Activated CD8-positive, alpha-beta memory T cell treated with anti-CD3 and anti-CD28 coated beads, Interleukin-2, amount 50 U/mL, for 24 hours (primary cell): Measurements from ENCODE around the gene CDK5RAP1.

Source experiments
- DNase-seq: peaks from one replicate; pipeline ENCODE4 v3.0.0-alpha.2; 2020; ENCODE audit errors: extremely low read depth

The CDK5RAP1 gene

DNA sequence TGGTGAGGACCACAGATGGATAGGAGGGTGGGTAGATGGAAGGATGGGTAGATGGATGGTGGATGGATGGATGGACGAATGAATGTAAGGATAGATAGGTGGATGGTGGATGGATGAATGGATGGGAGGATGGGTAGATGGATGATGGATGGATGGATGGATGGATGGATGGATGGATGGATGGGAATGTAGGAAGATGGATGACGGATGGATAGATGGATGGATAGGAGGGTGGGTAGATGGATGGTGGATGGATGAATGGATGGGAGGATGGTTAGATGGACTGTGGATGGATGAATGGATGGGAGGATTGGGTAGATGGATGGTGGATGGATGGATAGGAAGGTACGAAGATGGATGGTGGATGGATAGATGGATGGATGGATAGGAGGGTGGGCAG lies 67.2 kb downstream of the CDK5RAP1 start:
- no peak for DNase-seq

DNA sequence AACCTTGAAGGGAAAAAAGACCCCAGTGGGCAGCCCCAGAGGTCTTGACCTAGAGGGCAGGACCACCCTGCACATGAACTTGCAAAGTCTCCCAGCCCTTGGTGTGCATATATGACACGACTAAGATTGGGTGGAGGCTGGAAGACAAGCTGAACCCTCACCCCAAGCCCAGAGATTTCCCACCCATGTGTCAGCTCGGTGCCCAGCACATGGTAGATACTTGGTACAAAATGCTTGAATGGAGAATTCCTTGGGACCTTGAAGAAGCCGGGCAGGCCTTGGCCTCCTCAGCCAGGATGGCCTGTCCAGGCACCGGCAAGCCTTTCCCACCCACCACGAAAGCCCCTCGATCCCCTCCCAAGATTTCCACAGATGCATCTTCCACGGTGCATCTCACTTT lies 67.7 kb downstream of the CDK5RAP1 start:
- DNase-seq: no peak

DNA sequence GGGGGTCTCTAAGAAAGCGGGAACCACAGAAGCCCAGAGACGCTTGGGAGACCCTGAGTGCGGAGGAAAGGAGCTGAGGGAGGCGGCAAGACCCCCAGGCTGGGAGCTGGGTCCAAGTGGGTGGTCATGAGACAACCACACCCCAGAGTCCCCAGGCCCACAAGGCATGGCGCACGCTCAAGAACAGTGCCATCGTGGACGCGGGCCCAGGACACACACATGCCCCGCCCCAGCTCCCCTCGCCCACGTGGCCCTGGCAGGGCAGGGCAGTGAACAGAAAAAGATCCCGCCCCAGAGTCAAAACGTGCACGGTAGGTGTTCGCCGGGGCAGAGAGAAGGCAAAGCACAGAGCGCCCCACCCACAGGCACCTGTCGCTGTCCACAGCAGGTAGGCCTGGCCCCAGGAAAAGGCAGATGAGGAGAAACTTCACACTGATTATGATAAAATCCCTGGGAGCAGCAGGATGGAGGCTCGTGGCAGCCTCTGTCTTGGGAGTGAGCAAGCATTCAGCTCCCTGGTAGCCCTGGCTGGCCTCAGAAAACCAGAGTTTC lies 68.3 kb downstream of the CDK5RAP1 start:
- no peak for DNase-seq

DNA sequence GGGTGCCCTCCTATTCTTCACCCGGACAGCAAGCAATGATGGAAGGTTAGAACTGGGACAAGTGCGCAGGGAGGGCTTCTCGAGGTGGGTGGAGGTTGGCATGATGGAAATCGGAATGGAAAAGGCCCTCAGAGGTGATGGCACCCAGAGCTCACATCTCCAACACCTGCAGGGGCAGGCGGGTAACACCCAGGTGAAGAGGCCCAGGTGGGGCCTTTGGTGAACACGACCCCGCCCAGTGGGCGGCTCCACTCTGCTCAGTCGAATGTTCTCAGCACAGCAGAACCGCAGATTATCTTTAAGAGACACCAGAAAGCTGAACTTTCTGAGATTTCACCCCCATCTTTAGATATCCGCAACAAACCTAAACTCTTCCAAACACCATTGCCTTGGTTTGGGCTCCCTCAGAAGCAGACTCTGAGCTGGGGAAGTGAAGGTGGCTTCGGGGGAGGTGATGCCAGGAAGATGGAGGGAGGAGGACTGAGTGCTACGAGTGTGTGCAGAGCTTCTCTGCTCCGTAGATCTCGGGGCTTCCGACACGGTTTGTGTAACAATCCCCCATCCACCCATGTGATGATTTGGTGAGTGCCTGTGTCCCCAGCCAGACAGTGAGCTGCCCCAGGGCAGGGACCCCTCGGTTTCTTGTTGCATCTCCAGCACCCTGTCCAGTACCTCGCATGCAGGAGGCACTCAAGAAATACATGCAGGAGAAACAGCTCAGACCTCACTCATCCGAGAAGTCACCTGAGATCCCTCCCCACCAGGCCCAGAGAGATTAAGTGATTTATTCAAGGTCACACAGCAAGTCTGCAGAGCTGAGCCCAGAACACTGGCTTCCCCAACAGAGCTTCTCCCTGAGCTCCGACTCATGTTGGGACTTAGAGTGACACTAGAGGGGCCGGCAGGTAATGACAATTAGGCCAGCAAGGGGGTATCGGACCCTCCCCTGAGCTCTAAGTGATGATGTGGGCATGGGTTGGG lies 72.9 kb downstream of the CDK5RAP1 start:
- no peak for DNase-seq

DNA sequence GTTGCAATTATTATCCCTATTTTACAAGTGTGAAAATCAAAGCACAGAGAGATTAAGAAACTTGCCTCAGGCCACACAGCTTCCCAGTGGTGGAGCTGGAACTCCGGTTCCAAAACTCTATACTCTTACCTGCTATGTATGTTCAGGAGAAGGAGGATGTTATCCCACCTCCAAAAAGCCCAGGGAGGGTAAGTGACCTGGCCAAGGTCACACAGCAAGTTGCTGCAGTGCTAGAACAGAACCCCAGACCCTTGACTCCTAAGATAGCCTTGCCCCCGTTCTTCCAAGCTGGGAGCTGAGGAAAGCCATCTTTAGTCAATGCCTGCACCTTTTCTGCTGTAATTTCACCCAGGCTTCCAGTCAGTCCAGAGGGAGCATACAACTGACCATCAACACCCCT lies 76.0 kb downstream of the CDK5RAP1 start:
- DNase-seq: no peak

DNA sequence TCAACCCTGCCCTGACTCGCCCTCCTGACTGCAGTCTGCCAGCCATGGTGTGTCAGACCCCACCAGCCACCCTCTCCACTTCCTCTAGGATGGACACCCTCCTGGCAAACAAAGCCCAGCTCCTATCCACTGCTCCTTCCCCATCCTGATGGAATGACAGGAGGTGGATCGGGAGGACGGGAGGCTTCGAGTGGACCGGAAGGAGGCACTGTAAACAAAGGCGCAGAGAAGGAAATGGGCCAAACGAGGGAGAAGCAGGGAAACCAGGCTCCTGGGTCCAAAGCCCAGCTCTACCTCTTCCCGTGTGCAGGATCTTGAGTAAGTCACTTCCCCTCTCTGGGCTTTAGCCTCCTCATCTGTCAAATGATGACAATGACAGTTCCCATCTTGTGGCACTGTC lies 78.1 kb downstream of the CDK5RAP1 start:
- no peak for DNase-seq

DNA sequence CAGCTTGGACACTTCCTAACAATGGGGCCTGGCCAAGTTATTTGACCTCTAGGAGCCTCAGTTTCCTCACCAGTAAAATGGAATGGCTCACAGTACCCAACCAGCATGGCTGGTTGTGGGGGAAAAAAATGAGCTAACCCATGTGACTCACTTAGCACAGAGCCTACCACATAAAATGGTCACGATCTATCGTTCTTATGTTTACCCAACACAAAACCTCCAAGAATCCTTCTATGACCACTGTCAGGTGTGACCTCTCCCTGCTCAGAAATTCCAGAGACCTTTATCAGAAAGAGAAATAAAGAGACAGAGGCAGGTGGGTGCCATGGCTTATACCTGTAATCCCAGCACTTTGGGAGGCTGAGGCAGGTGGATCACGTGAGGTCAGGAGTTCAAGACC lies 78.9 kb downstream of the CDK5RAP1 start:
- DNase-seq: no peak

DNA sequence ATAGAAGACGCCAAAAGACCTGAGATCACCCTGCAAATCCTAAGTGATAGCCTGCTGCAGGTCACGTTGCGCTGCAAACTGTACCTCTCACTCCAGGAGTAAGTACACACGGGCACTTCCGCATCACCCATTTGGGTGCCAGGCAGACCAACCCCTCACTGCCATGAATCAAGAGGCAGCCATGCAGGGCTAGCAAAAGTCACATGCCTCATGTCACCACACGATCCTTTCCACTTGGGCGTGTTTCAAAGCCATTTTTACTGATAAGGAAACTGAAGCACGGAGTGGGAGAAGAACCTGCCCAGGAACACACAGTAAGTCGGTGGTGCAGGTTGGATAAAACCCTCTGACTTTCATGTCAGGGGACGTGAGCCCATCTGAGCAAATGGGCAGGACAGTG lies 81.3 kb downstream of the CDK5RAP1 start:
- DNase-seq: no peak

DNA sequence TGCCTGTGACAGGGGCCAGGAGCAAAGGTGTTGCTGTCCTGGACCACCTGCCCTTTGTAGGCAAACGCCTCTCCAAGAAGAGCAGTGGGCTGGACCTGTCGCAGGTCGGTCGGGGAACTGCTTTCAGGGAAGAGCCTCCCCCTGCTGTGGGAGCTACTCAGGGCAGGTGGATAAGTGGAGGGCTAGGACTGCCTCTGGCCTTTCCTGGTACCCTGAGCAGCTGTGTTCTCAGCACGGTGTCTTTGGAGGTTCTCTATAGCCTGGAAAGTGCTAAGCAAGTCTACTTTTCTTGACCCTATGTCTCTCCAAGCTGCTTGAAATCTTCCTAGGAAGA lies 83.3 kb downstream of the CDK5RAP1 start:
- DNase-seq: no peak

DNA sequence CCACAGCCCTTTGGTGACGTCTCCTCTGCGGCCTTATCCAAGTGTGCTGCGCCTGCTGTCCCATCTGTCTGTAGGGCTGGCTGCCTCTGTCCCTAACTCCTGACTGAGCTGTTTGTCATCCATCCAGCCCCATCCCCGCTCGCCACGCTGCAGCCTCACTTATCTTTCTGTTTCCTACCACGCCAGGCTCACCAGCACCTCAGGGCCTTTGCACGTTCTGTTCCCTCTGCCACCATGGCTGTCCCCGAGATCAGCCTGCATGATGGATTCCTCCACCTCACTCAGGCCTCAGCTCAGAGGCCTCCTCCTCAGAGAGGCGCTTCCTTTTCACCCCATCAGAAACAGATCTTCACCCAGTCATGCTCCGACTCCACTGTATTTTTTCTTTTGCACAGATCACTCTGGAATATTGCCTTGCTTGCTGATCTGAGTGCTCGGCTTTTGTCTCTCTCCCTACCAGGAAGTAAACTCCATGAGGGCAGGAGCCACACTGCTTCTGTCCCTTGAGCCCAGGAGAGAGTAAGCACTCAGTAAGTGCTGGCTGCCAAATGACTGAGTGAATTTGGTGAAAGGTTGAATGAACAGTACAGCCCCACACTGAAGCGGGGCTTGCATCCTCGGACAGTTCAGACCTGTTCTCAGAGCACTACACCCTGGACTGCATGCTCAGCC lies 83.8 kb downstream of the CDK5RAP1 start:
- DNase-seq: no peak

DNA sequence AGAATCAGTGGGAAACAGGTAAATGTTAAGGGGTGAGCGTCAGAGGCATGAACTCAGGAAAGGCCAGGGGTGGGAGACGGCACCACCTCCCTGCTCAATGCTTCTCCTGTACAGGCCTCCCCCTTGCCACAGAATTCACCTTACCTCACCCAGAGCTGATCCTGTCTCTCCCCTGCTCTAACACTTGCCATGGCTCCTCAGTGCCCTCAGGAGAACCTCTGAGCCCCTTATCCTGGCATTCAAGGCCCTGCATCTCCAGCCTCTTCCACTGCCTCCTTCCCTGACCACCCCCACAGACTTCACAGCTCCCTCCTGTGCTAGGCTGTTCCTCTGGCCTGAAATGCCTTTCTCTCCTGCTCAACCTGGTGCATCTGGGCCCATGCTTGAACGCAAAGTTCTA lies 84.4 kb downstream of the CDK5RAP1 start:
- DNase-seq: no peak

DNA sequence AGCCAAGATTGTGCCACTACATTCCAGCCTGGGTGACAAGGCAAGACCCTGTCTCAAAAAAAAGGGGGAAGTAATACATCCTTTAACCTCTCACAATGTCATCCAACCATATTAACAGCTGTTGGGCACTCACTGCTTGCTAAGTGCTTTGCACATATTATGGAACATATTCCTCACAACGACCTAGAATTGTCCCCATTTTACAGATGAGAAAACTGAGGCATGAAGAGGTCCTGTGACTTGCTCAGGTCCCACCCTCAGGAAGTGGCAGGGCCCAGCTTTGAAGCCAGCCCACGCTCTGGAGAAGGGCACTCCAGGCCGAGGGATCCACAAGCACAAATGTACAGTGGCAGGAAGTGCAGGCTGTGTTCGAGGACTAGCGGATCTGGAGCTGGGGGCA lies 85.0 kb downstream of the CDK5RAP1 start:
- DNase-seq: no peak

DNA sequence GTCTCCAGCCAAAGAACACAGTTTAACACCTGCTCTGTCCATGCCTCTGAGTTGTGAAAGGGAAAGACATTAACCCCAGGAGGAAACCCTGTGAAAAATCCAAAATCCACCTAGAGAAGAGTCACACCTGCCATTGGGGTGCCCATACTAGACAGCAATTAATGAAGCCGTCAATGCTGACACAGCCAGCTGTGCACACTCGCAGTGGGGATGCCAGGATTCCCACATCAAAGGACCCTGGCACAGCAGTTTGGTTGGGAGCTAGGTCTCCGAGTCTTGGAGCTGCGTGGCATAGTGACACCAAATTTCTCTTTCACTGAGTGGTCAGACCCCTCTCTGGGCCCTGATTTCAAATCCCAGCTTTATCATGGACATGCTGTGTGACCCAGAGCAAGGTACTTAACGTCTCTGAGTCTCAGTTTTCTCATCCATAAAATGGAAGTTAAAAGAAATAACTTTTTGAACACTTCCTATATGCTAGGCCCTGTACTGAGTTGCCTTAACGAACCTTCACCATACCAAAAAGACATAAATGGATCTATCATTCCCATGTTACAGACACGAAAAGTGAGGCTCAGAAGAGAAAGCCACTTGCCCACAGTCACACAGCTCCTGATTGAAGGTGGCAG lies 87.5 kb downstream of the CDK5RAP1 start:
- no peak for DNase-seq

DNA sequence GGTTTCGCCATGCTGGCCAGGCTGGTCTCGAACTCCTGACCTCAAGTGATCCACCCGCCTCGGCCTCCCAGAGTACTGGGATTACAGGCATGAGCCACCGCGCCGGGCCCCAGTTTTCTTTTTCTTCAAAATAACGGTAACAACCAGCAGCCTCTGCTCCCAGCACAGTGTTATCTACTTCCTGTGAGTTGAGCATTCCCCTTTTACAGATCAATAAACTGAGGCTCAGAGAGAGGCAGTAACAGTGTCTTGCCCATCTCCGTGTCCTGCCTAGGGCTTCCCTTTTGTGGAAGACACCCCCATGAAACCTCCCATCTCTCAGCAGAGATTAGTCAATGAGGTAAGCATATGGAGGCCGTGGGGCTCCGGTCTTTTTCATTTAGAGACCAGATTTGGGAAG lies 88.7 kb downstream of the CDK5RAP1 start:
- no peak for DNase-seq

DNA sequence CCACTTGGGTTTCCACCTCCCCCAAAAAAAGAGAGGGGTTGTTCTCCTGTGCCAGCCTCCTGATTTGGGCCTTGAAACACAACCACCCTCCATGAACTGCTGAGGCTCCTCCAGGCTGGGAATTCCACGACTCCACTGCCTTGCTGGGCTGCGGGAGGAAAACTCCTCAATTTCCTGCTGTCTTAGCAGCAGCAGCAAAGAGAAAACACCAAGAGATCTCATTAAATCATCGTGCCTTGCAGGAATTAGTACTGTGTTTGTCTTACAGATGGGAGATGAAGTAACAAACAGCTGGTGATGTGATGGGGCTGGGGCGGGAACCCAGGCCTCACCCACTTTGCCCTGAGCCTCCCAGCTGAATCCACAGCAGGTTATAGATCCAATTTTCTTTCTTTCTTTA lies 89.3 kb downstream of the CDK5RAP1 start:
- DNase-seq: no peak

DNA sequence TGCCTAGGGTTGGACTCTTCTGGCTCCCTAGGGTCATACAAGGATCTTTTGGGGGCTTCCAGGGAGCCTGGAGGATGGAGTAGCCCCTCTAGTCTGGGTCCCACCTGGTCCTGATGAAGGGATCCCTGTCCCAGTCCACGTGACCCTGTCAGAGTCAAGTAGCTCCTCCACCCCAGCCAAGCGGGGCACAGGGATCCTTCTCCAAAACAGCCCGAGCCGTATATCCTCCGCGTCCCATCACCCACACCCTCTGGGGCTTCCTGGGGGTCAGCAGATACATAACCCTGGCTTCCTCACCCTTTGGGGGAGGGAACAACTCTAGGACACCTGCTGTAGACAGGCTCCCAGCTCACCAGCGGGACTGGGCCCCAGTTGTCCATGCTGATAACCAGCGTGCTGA lies 90.3 kb downstream of the CDK5RAP1 start:
- no peak for DNase-seq

DNA sequence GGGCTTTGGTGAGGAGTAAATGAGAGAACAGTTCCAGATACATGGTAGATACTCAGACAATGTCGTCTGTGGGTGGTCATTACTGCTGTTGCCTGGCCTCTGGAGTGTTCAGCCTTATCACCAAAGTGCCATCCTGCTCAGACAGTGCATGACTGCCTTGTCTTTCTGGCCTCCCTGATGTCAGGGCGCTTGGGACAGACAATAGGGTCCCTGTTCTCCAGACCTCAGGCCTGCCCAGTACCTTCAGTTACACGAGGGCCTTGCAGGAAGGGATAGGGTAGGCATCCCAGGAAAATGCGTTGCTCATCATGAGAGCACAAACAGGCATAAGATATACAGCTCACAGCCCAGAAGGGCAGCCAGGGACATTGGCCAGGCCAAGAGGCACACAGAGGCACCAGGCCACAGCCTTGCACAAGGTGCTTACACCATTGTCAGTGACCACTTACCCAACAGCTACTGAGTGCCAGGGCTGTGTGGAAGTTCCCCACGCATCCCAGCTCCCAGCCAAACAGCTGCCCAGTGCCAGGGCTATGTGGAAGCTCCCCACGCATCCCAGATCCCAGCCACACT lies 90.9 kb downstream of the CDK5RAP1 start:
- no peak for DNase-seq

DNA sequence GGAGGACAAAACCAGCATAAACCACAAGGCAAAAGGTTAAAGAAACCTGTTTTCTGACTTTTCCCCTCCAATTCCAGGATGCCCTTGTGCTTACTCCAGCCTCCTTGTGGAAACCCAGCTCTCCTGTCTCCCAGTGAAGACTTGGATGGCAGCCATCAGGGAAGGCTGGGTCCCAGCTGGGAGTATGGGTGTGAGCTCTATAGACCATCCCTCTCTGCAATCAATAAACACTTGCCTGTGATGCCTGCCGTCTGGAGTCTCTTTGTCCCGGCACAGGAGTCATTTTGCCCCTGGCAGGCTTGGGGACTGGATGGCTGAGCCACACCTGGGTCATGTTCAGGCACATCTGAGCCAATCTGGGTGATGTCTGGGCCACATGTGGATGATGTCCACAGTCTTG lies 91.7 kb downstream of the CDK5RAP1 start:
- no peak for DNase-seq
